GM18498 (cell line): Measurements from ENCODE around the gene MEI4.
"Not testable (repeated sequence)": the region's sequence is repeated elsewhere in the genome, so short reads cannot be mapped to it uniquely, and the experiment has no call there.

ENCODE experiments used
- ATAC-seq: cut with Tn5 transposase; IDR thresholded peaks from one replicate; pipeline ENCODE4 v1.9.1; 2021; ENCODE audit warnings: mild to moderate bottlenecking, moderate library complexity; ENCODE audit not compliant: unreplicated experiment

MEI4 gene

GRCh38 chr6:77674211-77674610 lies 21.4 kb downstream of the MEI4 start:
- no peak for ATAC-seq

- ATAC-seq: no peak
These were observed 25.2 kb downstream of the MEI4 start for GRCh38 chr6:77678048-77678447.

GRCh38 chr6:77683515-77683914 lies 30.7 kb downstream of the MEI4 start:
- no peak for ATAC-seq

- no peak for ATAC-seq
These were observed 34.1 kb downstream of the MEI4 start for GRCh38 chr6:77686931-77687330.

GRCh38 chr6:77688649-77689048 lies 35.8 kb downstream of the MEI4 start:
- no peak for ATAC-seq

GRCh38 chr6:77700095-77700494 lies 47.3 kb downstream of the MEI4 start:
- not testable (repeated sequence) for ATAC-seq

GRCh38 chr6:77707603-77708002 lies 54.8 kb downstream of the MEI4 start:
- ATAC-seq: no peak

GRCh38 chr6:77715588-77715987 lies 62.7 kb downstream of the MEI4 start:
- ATAC-seq: no peak

- ATAC-seq: no peak
These were observed 63.5 kb downstream of the MEI4 start for GRCh38 chr6:77716311-77716710.

GRCh38 chr6:77736010-77736409 lies 83.2 kb downstream of the MEI4 start:
- ATAC-seq: not testable (repeated sequence)

GRCh38 chr6:77740380-77740779 lies 87.5 kb downstream of the MEI4 start:
- no peak for ATAC-seq

- not testable (repeated sequence) for ATAC-seq
These were observed 99.3 kb downstream of the MEI4 start for GRCh38 chr6:77752156-77752555.

- no peak for ATAC-seq
These were observed 109.5 kb downstream of the MEI4 start for GRCh38 chr6:77762386-77762785.

- ATAC-seq: no peak
These were observed 110.3 kb downstream of the MEI4 start for GRCh38 chr6:77763124-77763523.

GRCh38 chr6:77764364-77764763 lies 111.5 kb downstream of the MEI4 start:
- ATAC-seq: no peak

GRCh38 chr6:77773157-77773822 lies 120.5 kb downstream of the MEI4 start:
- no peak for ATAC-seq

- no peak for ATAC-seq
These were observed 121.6 kb downstream of the MEI4 start for GRCh38 chr6:77774457-77774856.

GRCh38 chr6:77776441-77776840 lies 123.6 kb downstream of the MEI4 start:
- no peak for ATAC-seq

- no peak for ATAC-seq
These were observed 125.7 kb downstream of the MEI4 start for GRCh38 chr6:77778527-77778926.

GRCh38 chr6:77786935-77787629 lies 134.2 kb downstream of the MEI4 start:
- ATAC-seq: no peak

GRCh38 chr6:77796824-77797809 lies 144.3 kb downstream of the MEI4 start:
- ATAC-seq: no peak
